Activated gamma-delta T cell treated with anti-CD3 and anti-CD28 coated beads, Interleukin-2, amount 50 U/mL, for 16 hours (primary cell): ENCODE results near the gene ACOT7.

ENCODE experiments used
- DNase-seq: peaks from one replicate; pipeline ENCODE4 v3.0.0-alpha.2; 2020; ENCODE audit warnings: low read depth

ACOT7 gene

GRCh38 chr1:6424619-6425593 lies 31.3 kb upstream of the ACOT7 start, which contains the start of gene ESPN:
Gene ESPN (plus strand): TSS chr1:6424776. CDS start chr1:6424956, 180 bp downstream.
- no peak for DNase-seq

GRCh38 chr1:6424000-6424565 lies 30.5 kb upstream of the ACOT7 start:
- no peak for DNase-seq

- peak; percentile 47 for DNase-seq
These were observed 29.9 kb upstream of the ACOT7 start for GRCh38 chr1:6423321-6423999.

GRCh38 chr1:6421266-6421665 lies 27.7 kb upstream of the ACOT7 start:
- no peak for DNase-seq

DNA sequence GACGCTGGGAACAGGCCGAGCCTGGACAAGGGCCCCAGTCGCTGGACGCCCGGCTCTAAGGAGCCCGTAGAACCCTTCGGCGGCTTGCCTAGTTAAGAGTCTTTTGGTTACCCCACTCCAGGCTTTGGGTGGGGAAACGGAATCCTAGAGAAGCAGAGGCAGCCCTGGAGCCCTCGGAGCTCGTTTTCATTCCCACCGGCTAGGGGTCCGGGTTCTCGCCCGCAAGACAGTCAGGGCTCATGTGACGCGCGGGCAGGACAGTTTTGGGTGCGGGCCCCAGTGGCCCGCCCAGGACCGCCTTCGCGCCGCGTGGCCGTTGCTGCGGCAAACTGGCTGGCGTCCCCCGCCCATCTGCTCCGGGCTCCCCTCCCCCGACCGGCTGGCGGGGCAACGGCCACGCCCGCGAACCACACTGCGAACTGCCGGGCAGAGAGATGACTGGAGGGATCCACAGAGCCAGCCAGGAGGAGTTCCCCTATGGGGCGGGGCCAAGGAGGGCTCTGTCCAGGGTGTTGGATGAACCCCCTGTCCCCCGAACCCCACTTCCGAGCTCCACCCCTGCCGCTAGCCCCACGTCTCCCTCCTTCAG lies 27.0 kb upstream of the ACOT7 start:
- DNase-seq, result no peak

DNA sequence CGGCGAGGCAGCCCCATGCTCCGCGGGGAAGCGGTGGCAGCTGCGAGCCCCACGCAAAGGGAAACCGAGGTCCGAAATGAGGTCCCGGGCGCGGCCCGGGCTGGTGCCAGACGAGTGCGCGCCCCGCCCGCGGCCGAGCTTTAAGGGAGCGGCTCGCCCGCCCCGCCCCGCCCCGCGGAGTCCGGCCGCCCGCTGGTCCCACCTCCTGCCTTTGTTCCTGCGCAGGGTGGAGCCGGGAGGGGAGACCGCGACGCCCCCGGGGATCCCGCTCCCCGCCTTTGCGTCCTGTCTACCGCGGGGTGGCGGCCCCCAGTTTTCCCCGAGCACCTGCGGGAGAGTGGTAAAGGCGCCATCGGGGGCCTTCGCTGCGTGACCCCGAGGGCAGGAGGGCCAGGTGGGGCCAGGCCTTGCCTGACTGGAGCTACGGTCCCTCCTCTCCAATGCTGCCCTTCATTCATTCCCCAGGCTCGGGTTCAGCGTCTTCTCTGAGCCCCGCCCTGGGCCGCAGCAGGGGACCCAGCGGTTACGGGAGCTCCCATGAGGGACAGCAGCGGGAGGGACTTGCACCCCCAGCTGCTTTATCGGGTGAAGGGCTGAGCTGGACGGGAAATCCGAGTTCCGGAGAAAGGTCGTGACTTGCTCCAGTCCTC lies 26.4 kb upstream of the ACOT7 start, which contains the start of gene HES2:
HES2 (minus strand) TSS at position 116 of the 650 bp plus-strand sequence; CDS start at position 17, 99 bp downstream.
- no peak for DNase-seq

DNA sequence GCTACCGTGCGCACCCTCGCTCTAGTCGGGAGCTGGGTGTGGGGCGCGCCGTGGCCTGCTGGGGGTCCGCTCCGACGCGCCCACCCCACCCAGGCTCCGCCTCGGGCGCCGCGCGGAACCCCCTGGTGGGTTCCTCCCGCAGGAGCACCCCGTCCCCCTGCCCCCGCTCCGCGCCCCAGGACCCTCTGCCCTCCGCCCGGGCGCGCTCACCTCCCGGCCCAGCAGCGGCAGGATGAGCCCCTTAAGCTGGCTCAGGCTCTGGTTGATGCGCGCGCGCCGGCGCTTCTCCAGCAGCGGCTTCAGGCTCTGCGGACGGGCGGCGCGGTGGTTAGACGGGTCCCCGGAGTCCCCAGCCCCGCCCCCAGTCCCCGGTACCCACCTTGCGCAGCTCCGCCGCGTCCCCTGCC lies 25.8 kb upstream of the ACOT7 start:
- DNase-seq, result no peak

DNA sequence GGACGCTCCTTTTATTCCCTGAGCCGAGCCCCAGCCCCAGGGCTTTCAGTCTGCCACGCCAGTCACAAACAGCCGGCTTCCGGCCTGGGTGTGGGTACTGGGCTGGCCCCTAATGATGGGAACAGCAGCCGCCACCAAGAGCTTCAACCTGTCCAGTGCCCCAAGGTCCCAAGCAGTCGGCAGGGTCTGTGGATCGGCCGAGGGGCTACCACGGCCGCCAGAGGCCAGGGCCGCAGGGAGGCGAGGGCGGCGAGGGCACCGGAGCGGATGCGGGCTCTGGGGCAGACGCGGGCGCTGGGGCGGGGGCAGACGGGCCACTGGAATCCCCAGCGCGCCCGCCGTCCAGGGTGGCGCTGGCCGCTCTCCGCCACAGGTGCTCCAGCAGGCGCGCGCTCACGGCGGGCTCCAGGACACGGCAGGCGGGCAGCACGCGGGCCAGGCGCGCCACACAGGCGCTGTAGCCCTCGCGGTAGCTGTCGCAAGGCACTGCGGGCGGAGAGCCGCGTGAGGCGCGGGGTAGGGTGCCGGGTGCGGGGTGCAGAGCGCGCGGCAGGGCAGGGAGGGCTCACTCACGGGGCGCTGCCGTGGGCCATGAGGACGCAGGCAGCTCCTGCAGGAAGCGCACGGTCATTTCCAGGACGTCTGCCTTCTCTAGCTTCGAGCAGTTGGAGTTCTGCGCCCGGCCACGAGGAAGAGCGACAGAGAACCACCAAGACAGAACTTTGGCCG lies 25.3 kb upstream of the ACOT7 start:
- DNase-seq, result no peak

DNA sequence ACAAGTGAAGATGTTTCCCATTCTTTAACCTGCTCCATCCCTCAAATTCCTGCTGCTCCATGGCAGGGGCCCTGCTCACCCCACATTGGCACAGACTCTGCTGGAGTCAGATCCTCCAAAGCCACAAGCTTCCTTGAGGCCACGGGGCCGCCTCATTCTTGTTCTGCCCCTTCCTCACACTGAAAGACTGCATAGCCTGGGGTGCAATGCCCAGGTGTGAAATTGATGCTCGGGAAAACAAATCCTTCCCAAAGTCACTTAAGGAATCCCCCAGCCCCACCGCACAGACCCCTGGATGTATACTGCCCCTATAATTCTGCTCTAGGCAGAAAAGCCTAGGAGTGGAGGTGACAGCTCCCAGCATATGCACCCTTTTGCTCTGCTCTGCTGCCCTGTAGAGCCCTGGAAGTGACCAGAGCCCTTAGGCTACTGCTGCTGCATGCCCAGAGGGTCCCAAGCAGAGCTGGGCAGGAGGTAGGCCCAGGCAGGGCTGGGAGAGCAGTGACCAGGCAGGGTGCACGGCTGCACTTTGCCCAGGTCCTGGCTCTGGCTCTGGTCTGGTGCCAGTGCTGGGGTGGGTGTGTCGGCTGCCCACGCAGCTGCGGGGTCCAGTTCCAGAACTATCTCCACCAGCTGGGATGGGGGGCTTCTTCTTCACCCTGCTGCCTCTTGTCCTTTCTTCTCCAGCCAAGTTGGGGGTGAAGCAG lies 24.5 kb upstream of the ACOT7 start:
- no peak for DNase-seq

GRCh38 chr1:6416906-6417305 lies 23.3 kb upstream of the ACOT7 start:
- DNase-seq, result no peak

GRCh38 chr1:6416295-6416656 lies 22.7 kb upstream of the ACOT7 start:
- DNase-seq, result no peak

- no peak for DNase-seq
These were observed 21.5 kb upstream of the ACOT7 start for GRCh38 chr1:6414881-6415626.

DNA sequence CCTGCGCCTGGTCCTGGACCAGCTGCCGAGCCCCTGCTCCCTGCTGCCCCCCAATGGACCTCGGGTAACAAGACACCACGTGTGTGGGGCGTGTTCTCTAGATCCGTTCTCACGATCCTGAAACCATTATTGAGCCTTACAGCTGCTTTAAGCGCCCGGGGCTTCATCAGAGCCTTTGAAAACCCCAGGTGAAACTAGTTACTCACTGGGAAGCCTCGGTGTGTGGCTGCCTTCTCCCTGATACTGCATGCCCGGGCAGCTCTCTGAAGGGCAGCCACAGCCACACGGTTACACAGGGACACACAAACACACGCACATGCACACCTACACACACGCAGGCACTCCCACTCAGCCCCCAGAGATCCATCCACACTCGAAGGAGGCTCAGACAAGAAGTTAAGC lies 20.9 kb upstream of the ACOT7 start:
- no peak for DNase-seq

DNA sequence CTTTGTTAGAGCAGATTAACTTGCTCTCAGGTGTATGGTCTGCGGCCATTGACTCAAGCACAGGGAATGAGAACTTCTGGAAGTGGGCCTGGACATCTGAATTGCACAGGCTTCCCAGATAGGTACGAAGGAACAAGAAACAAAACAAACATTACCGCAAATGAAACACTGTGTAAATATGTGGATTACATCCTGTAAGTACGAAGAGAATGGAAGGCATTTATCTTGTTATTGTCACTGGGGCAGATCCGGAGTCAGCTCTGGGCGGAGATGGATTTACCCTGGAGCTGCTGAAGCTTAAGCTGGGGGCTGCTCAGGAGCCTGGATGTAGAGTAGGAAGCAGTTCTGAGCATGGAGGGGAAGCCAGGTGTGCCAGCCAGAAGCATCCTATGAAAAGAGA lies 19.3 kb upstream of the ACOT7 start:
- no peak for DNase-seq

- no peak for DNase-seq
These were observed 16.8 kb upstream of the ACOT7 start for GRCh38 chr1:6410248-6410893.

DNA sequence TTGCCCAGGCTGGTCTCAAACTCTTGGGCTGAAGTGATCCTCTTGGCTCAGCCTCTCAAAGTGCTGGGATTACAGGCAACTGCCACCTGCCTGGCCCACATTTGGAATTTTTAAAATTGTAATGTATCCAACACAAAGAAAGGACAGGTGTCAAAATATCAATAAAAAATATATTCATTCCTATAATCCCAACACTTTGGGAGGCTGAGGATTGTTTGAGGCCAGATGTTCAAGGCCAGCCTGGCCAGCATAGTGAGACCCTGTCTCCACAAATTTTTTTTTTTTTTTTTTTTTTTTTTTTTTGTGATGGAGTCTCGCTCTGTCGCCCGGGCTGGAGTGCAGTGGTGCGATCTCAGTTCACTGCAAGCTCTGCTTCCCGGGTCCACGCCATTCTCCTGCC lies 16.2 kb upstream of the ACOT7 start:
- no peak for DNase-seq

DNA sequence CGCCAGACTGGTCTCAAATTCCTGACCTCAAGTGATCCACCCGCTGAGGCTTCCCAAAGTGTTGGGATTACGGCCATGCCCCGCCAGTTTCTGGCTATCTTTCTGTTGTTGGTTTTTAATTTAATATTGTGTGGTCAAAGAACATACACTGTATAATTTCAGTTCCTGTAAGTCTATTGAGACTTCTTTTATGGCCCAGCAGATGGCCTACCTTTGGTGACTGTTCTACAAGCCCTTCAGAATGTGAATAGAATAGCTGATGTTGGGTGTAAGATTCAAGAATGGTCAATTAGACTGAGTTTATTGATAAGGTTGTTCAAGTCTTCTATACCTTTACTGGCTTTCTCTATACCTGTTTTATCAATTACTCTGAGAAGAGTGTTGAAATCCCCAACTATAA lies 15.5 kb upstream of the ACOT7 start:
- no peak for DNase-seq

DNA sequence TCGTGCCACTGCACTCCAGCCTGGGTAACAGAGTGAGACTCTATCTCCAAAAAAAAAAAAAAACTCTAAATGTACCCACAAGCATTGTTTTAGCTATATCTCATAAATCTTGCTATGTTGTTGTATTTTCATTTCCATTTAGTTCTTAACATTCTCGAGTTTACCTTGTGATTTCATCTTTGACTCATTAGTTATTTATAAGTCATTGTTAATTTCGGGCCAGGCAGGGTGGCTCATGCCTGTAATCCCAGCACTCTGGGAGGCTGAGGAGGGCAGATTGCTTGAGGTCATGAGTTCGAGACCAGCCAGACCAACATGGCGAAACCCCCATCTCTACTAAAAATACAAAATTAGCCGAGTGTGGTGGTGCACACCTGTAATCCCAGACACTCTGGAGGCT lies 14.5 kb upstream of the ACOT7 start:
- DNase-seq, result no peak

DNA sequence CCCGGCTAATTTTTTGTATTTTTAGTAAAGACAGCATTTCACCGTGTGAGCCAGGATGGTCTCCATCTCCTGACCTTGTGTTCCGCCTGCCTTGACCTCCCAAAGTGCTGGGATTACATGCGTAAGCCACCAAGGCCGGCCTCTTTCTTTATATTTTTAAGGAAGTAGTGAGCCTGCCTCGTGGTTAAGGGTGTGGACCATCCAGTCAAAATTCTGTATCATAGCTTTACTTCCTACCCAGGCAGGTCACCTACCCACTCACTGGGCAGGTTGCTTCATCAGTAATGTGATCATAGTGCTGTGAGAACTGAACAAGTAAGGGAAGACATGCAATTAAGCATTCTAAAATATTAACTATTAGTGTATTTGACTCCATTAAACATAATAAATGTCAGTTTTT lies 8.1 kb upstream of the ACOT7 start:
- no peak for DNase-seq
